HG03045 (cell line): ENCODE measurements around the gene INO80B.
"Not testable (repeated sequence)": the region's sequence is repeated elsewhere in the genome, so short reads cannot be mapped to it uniquely, and the experiment has no call there.

Experiments used
- ATAC-seq: cut with Tn5 transposase; IDR thresholded peaks from one replicate; pipeline ENCODE4 v1.9.1; 2021; ENCODE audit warnings: mild to moderate bottlenecking, moderate library complexity; ENCODE audit not compliant: unreplicated experiment

The INO80B gene

DNA sequence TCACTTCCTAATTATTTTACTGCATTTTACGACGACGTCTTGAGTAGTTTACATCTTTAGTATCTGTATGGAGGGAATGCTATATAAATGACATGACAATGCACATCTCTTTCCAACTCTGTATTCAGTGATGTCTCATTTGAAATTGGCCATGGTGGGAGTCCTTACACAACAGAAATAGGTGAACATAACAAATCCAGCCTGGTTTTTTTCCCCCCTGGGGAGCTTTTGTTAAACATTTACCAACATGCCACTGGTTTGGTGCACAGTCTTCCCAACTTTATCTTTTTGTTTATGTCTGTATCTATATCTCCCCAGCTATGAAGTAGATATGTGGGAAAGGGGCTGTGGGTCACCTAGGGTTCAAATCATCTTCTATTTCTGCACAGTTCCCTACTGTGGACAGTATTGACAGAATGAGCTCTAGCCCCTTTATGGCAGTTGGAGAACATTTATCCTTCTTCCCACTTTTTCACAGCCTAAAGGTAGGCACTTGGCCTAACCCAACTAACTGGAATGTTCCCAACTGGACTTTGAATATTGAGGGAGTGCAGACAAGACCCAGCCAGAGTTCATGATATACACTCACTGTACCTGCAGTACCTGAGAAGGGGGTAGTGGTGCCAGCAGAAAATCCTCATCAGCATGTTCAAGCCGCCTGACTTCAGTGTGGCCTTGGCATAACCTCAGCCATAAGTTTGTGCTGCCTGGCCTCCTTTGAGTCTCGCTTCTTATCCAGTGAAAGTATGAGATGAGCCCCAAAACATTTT, 7.5 kb upstream of the INO80B start:
- no peak for ATAC-seq

GRCh38 chr2:74448771-74449170, 6.1 kb upstream of the INO80B start:
- no peak for ATAC-seq

DNA sequence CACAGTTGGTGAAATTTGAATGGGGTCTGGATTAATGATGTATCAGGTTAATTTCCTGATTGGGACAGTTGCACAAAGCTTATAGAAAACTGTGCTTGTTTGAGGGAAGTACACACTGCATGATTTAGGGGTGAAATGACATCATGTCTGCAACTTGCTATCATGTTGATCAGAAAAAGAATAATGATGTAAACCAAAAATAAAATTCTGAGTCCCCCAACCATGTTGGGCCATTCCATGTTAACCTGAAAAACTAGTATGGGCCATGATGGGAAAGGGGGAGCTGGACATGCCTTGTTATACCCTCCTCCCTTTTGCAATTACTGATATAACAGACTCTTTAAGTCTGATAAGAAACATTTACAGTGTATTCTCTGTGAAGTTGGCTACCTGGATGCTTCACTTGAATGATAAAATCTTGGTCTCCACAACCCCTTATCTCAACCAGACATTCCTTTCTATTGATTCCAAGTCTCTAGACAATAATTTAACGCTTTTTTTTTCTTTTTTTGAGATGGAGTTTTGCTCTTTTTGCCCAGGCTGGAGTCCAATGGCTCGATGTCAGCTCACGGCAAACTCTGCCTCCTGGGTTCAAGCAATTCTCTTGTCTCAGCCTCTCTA, 4.2 kb upstream of the INO80B start:
- ATAC-seq: no peak

- no peak for ATAC-seq
These were observed 2.3 kb downstream of the INO80B start for GRCh38 chr2:74457129-74457548.

GRCh38 chr2:74457549-74458131, 2.8 kb downstream of the INO80B start:
- ATAC-seq: peak; percentile 40

DNA sequence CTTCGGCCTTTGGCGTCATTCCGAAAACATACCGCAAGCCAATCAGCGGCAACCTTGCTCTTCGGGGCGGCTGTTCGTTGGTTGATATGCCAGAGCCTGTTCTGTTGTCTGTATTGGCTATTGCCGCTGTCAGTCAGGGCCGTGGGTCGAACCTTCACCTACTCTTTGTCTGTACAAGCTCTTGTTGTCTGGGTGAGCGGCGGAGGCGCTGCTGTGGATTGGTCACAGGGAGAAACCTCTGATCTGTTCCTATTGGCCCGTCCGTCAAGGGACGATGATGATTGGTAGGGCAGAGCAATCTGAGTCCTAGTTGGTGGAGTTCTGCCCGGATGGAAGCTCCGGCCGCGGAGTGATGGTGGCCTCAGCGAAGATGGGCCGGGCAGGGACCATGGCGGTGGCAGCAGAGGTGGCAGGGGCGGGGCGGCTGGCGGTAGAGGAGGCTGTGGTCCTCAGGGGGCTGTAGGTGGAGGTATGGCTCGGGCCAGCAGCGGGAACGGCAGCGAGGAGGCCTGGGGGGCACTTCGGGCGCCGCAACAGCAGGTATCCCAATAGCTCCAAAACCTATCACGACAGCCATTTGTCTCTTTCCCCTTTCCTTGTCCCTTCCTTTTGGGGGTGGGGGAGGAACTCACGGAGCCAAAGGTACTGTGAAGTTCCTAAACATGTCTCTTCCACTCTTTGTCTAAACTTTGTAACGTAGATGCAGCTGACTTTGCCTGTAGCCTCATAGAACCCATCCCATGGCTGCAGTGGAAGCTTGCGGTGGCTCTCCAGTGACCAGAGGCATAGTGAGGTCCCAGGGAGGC, 3.4 kb downstream of the INO80B start, which contains the start of gene WBP1:
TSS of gene WBP1 (plus strand) at position 307 of the 806 bp plus-strand sequence. CDS start at position 472, 165 bp downstream.
- peak; percentile 85 for ATAC-seq

GRCh38 chr2:74458938-74459363, 4.1 kb downstream of the INO80B start:
- ATAC-seq: no peak

- not testable (repeated sequence) for ATAC-seq
These were observed 4.7 kb downstream of the INO80B start for GRCh38 chr2:74459503-74460118.

DNA sequence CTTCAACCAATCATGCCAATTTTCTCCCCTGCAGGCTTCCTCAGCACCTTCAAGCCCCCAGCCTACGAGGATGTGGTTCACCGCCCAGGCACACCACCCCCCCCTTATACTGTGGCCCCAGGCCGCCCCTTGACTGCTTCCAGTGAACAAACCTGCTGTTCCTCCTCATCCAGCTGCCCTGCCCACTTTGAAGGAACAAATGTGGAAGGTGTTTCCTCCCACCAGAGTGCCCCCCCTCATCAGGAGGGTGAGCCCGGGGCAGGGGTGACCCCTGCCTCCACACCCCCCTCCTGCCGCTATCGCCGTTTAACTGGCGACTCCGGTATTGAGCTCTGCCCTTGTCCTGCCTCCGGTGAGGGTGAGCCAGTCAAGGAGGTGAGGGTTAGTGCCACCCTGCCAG, 5.3 kb downstream of the INO80B start:
- ATAC-seq: not testable (repeated sequence)

- no peak for ATAC-seq
These were observed 6.5 kb downstream of the INO80B start for GRCh38 chr2:74461187-74462053.

DNA sequence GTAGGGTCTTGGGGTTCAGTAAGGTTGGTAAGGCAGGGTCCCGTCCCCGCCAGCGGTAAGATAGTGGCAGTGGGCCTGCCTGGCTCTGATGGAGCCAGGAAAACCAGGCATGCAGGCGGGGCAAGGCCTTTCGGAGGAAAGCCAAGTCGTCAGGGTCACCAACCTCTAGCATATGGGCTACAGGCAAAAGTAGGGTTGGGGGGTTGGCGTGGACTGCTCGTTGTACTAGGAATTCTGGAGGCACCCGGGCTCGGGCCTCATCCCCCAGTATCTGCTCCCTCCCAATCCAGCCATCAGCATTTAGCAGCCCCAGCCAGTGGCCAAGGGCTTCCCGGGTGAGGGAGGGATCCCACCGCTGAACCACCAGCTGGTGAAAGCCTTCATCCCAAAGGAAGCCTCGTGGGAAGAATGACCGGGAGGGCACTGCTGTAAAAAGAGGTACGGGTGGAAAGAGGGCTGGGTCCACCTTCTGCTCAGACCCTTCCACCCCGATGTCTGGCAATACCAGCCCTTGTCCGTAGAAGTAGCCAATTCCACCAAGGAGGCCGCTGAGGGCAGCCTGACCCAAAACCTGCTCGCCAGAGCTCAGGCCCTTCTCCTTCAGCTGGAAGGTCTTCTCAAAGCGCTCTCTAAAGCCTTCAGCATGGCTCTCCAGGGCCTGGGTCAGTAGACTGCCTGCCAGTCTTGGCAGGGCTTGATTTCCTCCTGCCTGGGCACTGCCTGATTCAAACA, 7.3 kb downstream of the INO80B start:
- no peak for ATAC-seq

- ATAC-seq: no peak
These were observed 7.9 kb downstream of the INO80B start for GRCh38 chr2:74462786-74463105.

GRCh38 chr2:74464406-74464805, 9.5 kb downstream of the INO80B start:
- no peak for ATAC-seq

DNA sequence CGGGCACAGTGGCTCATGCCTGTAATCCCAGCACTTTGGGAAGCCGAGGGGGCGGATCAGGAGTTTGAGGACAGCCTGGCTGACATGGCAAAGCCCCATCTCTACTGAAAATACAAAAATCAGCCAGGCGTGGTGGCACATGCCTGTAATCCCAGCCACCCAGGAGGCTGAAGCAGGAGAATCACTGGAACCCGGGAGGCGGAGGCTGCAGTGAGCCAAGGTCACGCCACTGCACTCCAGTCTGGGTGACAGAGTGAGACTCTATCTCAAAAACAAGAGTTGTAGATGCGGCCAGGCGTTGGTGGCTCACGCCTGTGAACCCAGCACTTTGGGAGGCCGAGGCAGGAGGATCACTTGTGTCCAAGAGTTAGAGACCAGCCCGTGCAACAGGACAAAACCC, 15.9 kb downstream of the INO80B start:
- ATAC-seq: not testable (repeated sequence)

DNA sequence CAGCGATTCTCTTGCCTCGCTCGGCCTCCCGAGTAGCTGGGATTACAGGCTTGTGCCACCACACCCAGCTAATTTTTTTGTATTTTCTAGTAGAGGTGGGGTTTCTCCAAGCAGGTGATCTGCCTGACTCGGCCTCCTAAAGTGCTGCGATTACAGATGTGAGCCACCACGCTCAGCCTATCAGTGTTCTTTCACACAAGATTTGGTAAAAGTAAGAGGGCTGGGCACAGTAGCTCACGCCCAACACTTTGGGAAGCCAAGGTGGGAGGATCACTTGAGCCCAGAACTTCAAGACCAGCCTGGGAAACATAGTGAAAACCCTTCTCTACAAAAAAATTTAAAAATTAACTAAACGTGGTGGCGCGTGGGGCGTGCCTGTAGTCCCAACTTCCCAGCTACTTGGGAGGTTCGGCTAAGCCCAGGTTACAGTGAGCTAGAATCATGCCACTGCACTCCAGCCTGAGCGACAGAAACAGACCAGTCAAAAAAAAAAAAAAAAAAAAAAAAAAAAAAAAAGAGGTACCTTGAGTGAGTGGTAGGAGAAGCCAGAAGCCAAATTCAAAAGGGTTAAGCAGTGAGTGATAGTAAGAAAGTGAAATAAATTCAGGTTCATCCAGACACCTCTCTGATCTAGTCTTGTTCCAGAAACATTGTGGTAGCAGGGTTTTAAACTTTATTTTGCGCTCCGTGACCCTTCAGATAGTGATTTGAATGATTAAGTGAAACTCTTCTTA, 16.6 kb downstream of the INO80B start:
- no peak for ATAC-seq

DNA sequence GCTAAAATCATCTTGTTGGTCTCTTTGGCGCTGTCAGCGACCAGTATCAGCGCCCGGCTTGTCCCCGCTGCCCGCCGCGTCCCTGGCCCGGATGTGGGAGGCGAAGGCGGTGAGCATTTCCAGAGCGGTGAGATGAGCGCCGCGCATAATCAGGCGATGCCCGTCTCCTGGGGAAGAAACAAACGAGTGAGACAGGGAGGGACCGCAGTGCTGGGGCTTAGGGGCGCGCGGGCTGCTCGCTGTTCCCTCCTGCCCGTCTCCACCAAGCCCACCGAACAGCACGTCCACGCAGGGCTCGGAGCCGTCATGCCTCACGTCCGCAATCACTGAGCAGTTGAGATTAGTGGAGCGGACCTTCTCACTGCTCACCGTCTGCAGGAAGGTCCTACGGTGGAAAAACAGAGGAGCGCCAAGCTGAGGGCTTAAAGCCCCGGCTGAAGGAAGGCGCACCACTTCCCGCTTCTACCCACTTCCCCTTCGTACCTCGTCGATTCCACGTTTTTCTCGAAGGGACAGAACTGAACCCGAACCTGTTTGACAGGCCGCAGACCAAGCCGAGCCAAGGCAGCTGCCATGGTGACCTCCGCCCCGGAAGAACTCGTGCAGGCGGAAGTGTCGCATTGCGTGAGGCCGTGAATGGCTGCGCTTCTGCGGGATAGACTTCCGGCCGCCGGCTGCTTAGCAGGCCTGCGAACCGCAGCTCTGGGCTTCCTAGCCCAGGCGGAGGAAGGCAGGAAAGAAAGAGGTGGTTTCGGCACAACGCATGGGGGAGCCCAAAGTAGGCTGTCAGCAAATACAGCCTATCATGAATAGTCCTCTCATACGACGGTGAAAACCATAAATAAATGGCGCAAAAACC, 17.4 kb downstream of the INO80B start, which contains the start of gene MRPL53:
TSS of gene MRPL53 (minus strand) at position 595 of the 859 bp plus-strand sequence. CDS start at position 575, 20 bp downstream.
- peak; percentile 89 for ATAC-seq

DNA sequence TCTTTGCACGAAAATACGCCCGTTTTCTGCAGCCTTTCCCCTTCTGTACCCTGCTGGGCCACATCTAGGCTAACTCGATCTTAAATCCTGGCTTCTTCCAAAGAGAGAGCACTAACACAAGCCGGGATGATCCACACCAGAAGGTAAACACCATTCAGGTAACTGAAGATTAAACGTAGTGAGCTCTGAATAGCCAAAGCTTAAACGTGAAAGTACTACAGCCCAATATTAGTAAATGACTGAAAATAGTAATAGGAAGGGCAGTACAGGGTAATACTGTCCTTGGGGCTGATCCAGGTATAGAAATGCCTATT, 18.0 kb downstream of the INO80B start:
- ATAC-seq: no peak

GRCh38 chr2:74474481-74474880, 19.6 kb downstream of the INO80B start:
- no peak for ATAC-seq
